ENCODE data around the gene TUB.

DNA sequence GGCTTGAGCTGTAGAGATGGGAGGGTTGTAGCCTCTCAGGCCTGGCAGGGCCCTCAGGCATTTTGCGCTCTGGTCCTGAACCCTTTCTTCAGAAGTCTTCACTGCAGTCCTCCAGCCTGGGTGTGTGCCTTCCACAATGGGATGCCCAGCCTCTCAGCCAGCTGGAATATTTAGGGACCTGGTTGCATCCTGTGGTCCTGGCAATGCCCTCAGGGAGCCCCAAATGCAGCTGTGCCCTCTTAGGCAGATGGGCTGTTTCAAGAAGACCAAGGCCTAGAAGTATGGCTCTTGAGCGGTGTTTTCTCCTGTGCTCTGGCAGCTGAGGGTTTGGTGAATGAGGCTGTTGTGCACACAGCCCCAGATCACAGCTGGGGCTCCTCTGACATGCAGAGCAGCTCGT, 6.7 kb downstream of the TUB start:
- TF ChIP-seq, protein P1, sequence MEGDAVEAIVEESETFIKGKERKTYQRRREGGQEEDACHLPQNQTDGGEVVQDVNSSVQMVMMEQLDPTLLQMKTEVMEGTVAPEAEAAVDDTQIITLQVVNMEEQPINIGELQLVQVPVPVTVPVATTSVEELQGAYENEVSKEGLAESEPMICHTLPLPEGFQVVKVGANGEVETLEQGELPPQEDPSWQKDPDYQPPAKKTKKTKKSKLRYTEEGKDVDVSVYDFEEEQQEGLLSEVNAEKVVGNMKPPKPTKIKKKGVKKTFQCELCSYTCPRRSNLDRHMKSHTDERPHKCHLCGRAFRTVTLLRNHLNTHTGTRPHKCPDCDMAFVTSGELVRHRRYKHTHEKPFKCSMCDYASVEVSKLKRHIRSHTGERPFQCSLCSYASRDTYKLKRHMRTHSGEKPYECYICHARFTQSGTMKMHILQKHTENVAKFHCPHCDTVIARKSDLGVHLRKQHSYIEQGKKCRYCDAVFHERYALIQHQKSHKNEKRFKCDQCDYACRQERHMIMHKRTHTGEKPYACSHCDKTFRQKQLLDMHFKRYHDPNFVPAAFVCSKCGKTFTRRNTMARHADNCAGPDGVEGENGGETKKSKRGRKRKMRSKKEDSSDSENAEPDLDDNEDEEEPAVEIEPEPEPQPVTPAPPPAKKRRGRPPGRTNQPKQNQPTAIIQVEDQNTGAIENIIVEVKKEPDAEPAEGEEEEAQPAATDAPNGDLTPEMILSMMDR (IDR thresholded peaks at IDR 0.05): no peak
- no peak for TF ChIP-seq POLR2A (IDR thresholded peaks at IDR 0.05)
